HG02884 (cell line): ENCODE measurements around the gene F2RL3.
"Not testable (repeated sequence)": the region's sequence is repeated elsewhere in the genome, so short reads cannot be mapped to it uniquely, and the experiment has no call there.

ENCODE experiments used
- ATAC-seq: cut with Tn5 transposase; IDR thresholded peaks from one replicate; pipeline ENCODE4 v1.9.1; 2021; ENCODE audit warnings: mild to moderate bottlenecking, moderate library complexity; ENCODE audit not compliant: unreplicated experiment

F2RL3 gene

DNA sequence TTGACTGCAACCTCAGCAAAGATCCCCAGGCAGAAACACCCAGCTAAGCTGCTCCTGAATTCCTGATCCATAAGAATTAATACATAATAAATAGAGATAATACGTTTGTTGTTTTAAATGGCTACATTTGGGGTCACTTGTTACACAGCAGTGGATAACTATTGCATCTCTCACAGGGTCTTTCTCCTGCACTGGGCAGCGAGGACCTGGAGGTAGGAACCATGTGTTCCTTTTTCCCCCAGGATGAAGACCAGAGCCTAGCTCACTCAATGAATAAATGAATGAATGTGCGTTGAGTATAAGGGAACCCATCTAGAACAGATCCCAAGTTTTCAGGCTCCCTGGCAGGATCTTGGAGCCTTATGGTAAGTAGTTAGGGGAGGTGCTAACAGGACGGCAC is 30.7 kb downstream of the F2RL3 start:
- ATAC-seq: no peak

- no peak for ATAC-seq
These were observed 32.2 kb downstream of the F2RL3 start for GRCh38 chr19:16920816-16921529.

DNA sequence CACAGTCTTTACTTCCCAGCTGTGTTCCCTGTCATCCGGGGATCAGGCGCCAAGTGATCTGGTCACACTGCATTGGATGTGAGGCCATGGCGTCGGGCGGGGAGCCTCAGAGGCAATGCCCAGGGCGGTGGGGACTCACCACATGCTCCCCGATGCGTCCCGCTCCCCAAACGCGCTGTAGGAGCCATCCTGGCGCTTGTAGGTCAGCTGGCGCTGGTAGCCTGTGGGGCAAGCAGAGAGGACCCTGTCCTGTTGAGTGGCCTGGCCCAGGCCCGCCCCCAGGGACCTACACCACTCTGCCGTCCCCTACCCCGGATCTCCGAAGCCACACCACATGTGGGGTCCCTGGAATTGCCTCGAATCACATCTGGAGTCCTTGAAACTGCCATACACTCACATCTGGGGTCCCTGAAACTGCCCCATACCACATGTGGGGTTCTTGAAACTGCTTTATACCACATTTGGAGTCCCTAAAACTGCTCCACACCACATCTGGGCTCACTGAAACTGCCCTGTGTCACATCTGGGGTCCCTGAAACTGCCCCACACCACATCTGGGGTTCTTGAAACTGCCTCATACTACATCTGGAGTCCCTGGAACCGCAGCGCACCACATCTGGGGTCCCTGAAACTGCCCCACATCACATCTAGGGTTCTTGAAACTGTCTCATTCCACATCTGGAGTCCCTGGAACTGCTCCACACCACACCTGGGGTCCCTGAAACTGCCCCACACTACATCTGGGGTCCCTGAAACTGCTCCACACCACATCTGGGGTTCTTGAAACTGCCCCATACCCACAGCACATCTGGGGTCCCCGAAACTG is 33.2 kb downstream of the F2RL3 start:
- no peak for ATAC-seq

DNA sequence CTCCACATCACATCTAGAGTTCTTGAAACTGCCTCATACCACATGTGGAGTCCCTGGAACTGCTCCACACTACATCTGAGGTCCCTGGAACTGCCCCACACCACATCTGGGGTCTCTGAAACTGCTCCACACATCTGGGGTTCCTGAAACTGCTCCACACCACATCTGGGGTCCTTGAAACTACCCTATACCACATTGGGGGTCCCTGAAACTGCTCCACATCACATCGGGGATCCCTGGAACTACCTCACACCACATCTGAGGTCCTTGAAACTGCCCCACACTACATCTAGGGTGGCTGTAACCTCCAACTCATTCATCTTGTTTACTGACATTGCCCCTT is 33.8 kb downstream of the F2RL3 start:
- no peak for ATAC-seq

DNA sequence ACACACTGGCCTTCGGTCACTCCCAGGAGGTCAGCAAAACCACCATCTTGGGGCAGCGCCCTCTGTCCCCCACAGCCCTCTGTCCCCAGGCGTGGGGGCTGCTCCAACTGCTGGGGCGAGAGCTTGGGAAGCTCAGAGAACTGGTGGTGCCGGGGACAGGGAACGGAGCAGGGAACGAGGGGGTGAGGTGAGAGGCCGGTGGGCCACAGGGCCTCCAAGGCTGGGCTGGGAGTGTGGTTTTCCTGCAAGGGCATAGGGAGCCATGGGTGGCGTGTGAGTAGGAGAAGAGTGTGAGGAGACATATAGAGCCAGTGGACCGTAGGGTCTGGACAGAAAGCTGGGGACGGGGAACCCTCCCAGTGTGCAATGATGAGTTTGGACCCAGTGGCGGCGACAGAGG is 34.1 kb downstream of the F2RL3 start:
- no peak for ATAC-seq

DNA sequence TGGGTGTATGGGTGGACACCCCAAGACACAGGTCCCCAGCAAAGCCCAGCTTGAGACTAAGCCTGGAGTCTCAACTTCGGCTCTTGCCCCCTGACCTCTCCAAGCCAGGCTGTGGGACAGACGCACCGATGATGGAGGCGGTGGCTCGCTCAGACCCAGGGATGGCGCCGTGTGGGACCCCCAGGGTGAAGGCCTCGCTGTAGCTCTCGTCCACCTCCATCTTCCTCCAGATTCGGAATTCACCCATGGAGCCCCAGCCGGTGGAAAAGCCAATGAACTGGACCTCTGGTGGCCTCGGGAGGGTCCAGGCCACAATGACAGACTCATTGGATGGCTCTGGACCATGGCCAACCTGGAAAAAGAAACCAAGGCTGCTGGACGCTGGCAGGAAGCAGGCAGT is 39.1 kb downstream of the F2RL3 start:
- ATAC-seq: no peak

DNA sequence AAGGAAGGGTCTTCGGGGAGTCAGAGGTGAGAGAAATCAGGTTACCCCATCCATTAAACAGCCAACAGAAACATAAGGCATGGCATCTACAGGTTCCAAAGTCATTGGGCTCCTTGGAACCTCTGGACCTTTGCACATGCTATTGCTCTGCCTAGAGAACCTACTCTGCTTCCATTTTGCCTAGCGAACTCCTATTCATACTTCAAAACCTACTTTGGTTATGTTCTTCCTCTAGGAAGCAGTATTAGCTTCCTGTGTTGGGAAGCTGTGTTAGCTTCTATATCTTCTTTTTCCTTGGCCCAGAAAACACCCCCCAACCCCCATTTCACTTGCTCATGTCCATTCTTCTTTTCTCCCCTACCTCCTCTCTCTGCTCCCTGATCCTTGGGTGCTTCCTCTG is 39.6 kb downstream of the F2RL3 start:
- ATAC-seq: no peak

DNA sequence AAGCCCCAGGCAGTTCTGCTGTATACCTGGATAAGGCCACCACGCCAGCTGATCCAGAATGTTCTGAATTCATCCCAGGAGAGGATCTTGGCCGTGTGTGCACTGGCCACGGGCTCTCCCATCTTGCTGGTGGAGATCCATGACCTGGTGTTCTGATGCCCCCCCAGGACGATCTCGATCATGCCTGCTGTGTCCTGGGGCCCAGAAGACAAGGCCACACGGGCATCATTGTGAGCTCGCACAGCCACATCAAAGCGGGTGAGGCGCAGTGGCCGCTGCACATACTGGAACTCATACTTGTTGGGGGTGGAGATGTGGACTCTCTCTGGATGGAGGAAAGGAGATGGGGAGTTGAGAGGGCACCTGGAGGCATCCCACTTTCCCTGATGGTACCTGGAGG is 40.1 kb downstream of the F2RL3 start:
- ATAC-seq: no peak

DNA sequence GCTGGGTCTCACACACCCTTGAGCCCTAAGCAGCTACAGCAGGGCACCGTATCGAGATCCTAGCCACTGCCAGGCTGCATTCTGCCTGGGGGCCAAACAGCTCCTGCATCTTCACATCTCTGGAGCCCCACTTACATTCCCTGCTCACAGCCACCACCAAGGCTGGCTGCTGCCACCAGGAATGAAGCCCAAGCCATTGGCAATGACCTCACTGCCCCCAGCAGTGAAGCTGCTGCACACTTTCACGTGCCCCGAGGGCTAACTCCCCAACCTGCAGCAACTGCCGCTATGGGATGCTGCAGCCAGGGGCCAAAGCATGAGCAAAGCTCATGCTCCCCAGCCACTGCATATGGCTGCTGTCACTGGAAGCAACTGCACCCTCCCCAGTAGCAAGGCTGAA is 42.0 kb downstream of the F2RL3 start:
- ATAC-seq: no peak

DNA sequence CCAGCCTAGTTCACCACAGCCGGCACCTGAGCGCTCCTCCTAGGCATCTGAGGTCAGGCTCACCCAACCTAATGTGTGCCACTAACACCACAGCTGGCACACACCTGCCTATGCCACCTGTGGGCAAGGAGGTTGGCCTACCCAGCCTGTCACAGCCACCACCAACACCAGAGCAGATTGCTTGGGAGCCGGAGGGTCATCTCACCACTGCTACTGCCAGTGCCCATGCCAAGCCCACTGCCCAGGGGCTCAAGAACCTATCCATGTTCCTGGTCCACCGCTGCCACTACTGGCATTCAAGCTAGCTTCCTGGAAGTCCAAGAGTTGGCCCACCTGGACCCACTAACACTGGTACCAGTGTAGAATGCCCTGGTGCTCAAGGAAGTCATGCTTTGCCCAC is 42.5 kb downstream of the F2RL3 start:
- no peak for ATAC-seq

GRCh38 chr19:16934489-16934888 is 45.7 kb downstream of the F2RL3 start:
- no peak for ATAC-seq

- no peak for ATAC-seq
These were observed 48.1 kb downstream of the F2RL3 start for GRCh38 chr19:16936901-16937300.

DNA sequence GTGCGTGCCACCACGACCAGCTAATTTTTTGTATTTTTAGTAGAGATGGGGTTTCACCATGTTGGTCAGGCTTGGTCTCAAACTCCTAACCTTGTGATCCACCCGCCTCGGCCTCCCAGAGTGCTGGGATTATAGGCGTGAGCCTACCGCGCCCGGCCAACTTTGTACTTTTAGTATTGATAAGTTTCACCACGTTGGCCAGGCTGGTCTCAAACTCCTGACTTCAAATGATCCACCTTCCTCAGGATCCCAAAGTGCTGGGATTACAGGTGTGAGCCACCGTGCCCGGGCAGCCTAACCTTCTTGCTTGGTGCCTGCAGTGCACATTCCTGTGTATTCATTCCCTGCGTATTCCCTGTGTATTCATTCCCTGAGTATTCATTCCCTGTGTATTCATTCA is 49.0 kb downstream of the F2RL3 start:
- ATAC-seq: not testable (repeated sequence)

DNA sequence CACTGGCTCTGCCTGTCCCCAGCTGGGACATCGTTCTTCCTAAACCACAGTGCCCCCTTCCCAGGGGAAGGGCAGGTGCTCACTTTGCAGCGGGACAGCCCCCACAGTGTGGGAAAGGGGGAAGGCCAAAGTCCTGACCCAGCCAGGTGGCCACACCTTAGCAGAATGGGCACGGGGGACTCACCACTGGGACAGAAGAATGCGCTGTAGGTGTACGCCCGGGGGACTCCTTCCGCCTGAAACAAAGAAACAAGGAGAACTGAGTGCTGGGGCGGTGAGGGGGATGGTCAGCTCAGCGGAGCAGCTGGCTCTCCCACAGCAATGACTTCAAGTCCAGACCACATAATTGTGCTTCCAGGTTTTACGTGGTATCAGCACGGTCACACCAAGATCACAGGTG is 49.4 kb downstream of the F2RL3 start:
- no peak for ATAC-seq

DNA sequence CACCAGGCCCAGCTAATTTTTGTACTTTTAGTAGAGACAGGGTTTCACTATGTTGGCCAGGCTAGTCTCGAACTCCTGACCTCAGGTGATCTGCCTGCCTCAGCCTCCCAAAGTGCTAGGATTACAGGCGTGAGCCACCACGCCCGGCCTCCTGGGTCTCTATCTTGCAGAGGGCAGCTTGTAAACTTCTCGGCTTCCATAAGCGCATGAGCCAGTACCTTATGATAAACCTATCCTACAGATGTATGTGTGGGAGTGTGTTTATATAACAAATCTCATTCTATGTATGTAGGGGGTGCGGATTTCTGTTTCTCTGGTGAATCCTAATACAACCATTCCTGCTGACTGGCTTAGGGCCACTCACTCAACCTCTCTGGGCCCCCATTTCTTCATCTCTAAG is 51.3 kb downstream of the F2RL3 start:
- ATAC-seq: not testable (repeated sequence)

DNA sequence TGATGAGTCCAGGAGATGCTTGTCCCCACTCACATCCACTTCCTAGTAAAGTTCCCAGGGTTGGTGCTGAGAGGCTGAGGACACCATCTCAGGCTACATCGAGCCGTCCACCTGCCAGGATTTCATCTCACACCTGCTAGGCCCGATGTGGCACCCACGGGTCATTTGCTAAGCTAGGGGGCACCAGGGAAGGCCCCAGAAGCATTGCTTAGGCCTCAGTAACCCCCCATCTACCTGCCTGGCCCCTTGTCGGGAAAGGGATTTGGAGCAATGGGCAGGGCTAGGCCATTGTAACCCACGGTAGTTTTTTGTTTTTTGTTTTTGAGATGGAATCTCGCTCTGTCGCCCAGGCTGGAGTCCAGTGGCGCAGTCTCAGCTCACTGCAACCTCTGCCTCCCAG is 51.8 kb downstream of the F2RL3 start:
- no peak for ATAC-seq
